Ovary (tissue), 9 donors: Measurements from ENCODE around the gene HYAL3. TPM values are rescaled to one million over a fixed set of nuclear protein-coding genes. Genes with fewer than 3 reads are reported as not detected.
A peak's percentile ranks its signal among the peaks of the same experiment; 100 is the strongest.
"Not testable (repeated sequence)": the region's sequence is repeated elsewhere in the genome, so short reads cannot be mapped to it uniquely, and the experiment has no call there.

ENCODE experiments used
- DNase-seq, 5 donors: peaks; one replicate each; pipeline ENCODE4 v3.0.0-alpha.2; 2019 to 2020
- H3K27ac ChIP-seq, 2 donors: fragments of 200-600 bp; one replicate each; pipeline versions ENCODE4 v1.5.1 to v1.8.0; 2019 to 2022
- H3K27me3 ChIP-seq: fragments of 200-600 bp; one replicate; pipeline ENCODE4 v1.8.0; 2022
- H3K36me3 ChIP-seq: fragments of 200-600 bp; sonication (generic); one replicate; pipeline ENCODE4 v1.5.1; 2019
- H3K4me1 ChIP-seq: one replicate; pipeline ENCODE4 v1.8.1; 2013; ENCODE audit warnings: mild to moderate bottlenecking, moderate library complexity; ENCODE audit not compliant: insufficient read depth
- H3K4me3 ChIP-seq: fragments of 200-600 bp; sonication (generic); one replicate; pipeline ENCODE4 v1.5.1; 2017
- H3K9me3 ChIP-seq, 2 donors: fragments of 200-600 bp in 1 of 2; sonication (generic) in 1 of 2; one replicate each; pipeline versions ENCODE4 v1.5.1 to v1.8.1; 2013 to 2019; ENCODE audit warnings: mild to moderate bottlenecking in 1 of 2, moderate library complexity in 1 of 2
- CTCF ChIP-seq, 3 donors: fragments of 450-650 bp in 2 of 3; fragments of 200-600 bp in 1 of 3; IDR thresholded peaks; one replicate each; pipeline versions ENCODE4 v1.5.1 to v1.8.0; 2016 to 2022; ENCODE audit warnings: antibody characterized with exemption in 3 of 3, mild to moderate bottlenecking in 1 of 3
- EP300 ChIP-seq: sonication (generic); formaldehyde crosslinking; IDR thresholded peaks from one replicate; pipeline ENCODE4 v1.6.1; 2017; ENCODE audit warnings: antibody characterized with exemption
- POLR2A ChIP-seq: fragments of 450-650 bp; IDR thresholded peaks from one replicate; pipeline ENCODE4 v1.6.1; 2017; ENCODE audit warnings: antibody characterized with exemption, mild to moderate bottlenecking, moderate library complexity
- WGBS, 3 donors: extraction: QIAGEN DNeasy Blood & Tissue Kit in 1 of 3; methylation state at CpG; one replicate each; pipeline versions ENCODE4 v1.1.5 to v1.1.7; 2013 to 2017; 5-methylcytosine and 5-hydroxymethylcytosine counted together
- intact Hi-C, 4 donors: fragments of 100-400 bp; cut with DNase I; formaldehyde crosslinking; loops; one replicate each; pipeline versions ENCODE4 v1.11.0 to v1.15.1; 2022 to 2023
- polyA plus RNA-seq, 2 donors: library from polyadenylated mRNA; stranded (reverse); fragments of 200-250 nt in 1 of 2; fragments of 350-450 nt in 1 of 2; fragmentation: Illumina TruSeq in 1 of 2; extraction: RNeasy Lipid Tissue Mini Kit (QIAGEN cat#74804) in 1 of 2; gene quantifications; one replicate each; pipeline ENCODE4 v1.2.3, GENCODE V29; 2013 to 2014
- total RNA-seq, 7 donors: library from RNA; depleted of rRNA in 2 of 7; stranded (reverse); fragments of >200 nt in 2 of 7; fragmentation: NEBNext Ultra II Directional in 3 of 7; extraction: Animal tissue kit (Norgen Biotek cat#: 25700) in 3 of 7; gene quantifications; one replicate each; pipeline versions ENCODE4 v1.1.0 to v1.2.4, GENCODE V29; 2016 to 2023
- donor health status: DM: no; HTN: no; CAD: no; lungs with moderate emphysema.
- donor health status: DM: no; HTN: no; CAD: no.
- donor health status: Bipolar disorder and iron deficiency.
- donor health status: DM: yes; HTN: yes; CAD: no.
- donor health status: DM: no; HTN: no; CAD: no.
- donor health status: DM: yes; HTN: yes; CAD: no.

The HYAL3 gene
- total and polyA plus RNA-seq, 9 donors, result 0.58 to 4.3 (median 1.9) TPM

GRCh38 chr3:50246517-50246954, 52.7 kb downstream of the HYAL3 start:
- Histone ChIP-seq H3K9me3 (no peaks in the 10 kb centered on the region), H3K4me1 (peaks cover 31% of the 10 kb centered on the region), H3K27ac (peak overlapping the region in 1 of 2 donors; percentile 64), H3K36me3 (no peaks in the 10 kb centered on the region), H3K4me3 (peak overlapping the region; percentile 41), H3K27me3 (no peaks in the 10 kb centered on the region)
- intact Hi-C loops, result loop anchor here in 1 of 4 donors (1.0 kb wide), 1 partner anchor 19 kb away; no protein-coding TSS in a partner anchor
- TF ChIP-seq POLR2A (no peak), EP300 (no peak), CTCF (IDR thresholded peaks at IDR 0.05) (no peak)
- peak in 1 of 5 donors; percentile 58 for DNase-seq
- 24 to 30% (median 26%) methylated on average over 9 to 10 of the region's 10 CpGs for WGBS, 3 donors

GRCh38 chr3:50245831-50246516, 53.2 kb downstream of the HYAL3 start:
- Histone ChIP-seq H3K4me1 (peaks cover 31% of the 10 kb centered on the region), H3K27ac (peak overlapping the region; percentile 64 to 82), H3K27me3 (no peaks in the 10 kb centered on the region), H3K36me3 (no peaks in the 10 kb centered on the region), H3K4me3 (peak overlapping the region; percentile 41), H3K9me3 (no peaks in the 10 kb centered on the region)
- DNase-seq, result peak; percentile 89 to 94 (median 93)
- TF ChIP-seq CTCF (IDR thresholded peaks at IDR 0.05), result peak; percentile 96 to 98 (median 97)
- no peak for TF ChIP-seq POLR2A
- no peak for TF ChIP-seq EP300
- 0 to 3% (median 2%) methylated on average over 21 to 25 of the region's 25 CpGs for WGBS, 3 donors
- intact Hi-C loops, result loop anchor here in 1 of 4 donors (1.0 kb wide), 1 partner anchor 19 kb away; no protein-coding TSS in a partner anchor

DNA sequence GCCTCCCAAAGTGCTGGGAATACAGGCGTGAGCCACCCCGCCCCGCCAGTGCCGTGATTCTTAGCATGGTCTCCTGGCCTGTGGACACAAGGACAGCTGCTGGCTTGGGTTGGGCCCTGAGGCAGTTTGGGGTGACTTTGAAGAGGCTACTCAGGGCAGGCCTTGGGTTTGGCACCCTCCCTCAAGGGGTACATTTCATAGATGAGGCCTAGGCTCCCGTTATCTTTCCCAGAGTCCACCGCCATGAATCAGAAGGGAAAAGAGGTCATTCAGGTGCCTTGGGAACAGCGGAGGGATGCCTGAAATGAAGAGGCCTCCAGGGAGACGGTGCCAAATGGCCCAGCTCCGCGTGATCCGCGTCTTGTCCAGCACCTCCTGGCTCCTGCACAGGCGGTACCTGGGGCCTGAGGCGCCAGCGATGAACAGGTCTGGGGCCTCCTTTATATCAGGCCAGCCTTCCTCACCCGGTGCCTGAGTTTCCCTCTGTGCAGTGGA, 53.9 kb downstream of the HYAL3 start:
- no peaks in the 10 kb centered on the region for H3K27me3 ChIP-seq
- no peaks in the 10 kb centered on the region for H3K9me3 ChIP-seq
- no peaks in the 10 kb centered on the region for H3K36me3 ChIP-seq
- H3K4me1 ChIP-seq, result peaks cover 27% of the 10 kb centered on the region
- H3K27ac ChIP-seq, result peak overlapping the region; percentile 64 to 82
- WGBS, 3 donors, result 53 to 54% (median 53%) methylated on average over 14 to 16 of the region's 16 CpGs
- DNase-seq, result no peak
- no peak for TF ChIP-seq EP300
- TF ChIP-seq CTCF (IDR thresholded peaks at IDR 0.05), result no peak
- TF ChIP-seq POLR2A, result no peak
- intact Hi-C loops, result no loop called here
- H3K4me3 ChIP-seq, result peak overlapping the region; percentile 41

- DNase-seq, H3K27me3 ChIP-seq, intact Hi-C loops, H3K9me3 ChIP-seq, H3K36me3 ChIP-seq, H3K4me3 ChIP-seq, H3K27ac ChIP-seq: not testable (repeated sequence)
- H3K4me1 ChIP-seq, result peaks cover 22% of the 10 kb centered on the region
- 77 to 78% (median 78%) methylated on average over 6 of the region's 6 CpGs for WGBS, 3 donors
Measured at GRCh38 chr3:50244813-50245212, 54.4 kb downstream of the HYAL3 start.

DNA sequence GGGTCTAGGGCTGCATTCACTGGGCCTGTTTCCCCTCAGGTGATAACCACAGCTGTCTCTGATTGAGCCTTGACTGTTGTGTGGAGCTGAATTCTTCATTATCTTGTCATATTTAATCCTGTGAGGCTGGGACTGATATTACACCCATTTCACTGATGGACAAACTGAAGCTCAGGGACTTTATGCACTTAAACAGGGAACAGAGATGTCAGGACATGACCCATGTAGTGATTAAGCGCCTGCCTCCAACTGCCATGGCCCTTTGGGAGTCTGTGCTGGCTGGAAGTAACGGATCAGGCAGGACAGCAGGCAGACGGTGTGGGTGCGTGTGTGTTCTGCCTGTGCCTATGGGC, 55.7 kb downstream of the HYAL3 start:
- 85 to 95% (median 85%) methylated on average over 4 of the region's 4 CpGs for WGBS, 3 donors
- no peaks in the 10 kb centered on the region for H3K27me3 ChIP-seq
- H3K36me3 ChIP-seq, result no peaks in the 10 kb centered on the region
- H3K4me3 ChIP-seq, result no peak overlapping the region
- peaks cover 19% of the 10 kb centered on the region for H3K4me1 ChIP-seq
- H3K27ac ChIP-seq, result peak overlapping the region in 1 of 2 donors; percentile 28
- H3K9me3 ChIP-seq, result no peaks in the 10 kb centered on the region
- intact Hi-C loops, result no loop called here
- DNase-seq, result no peak
- no peak for TF ChIP-seq EP300
- no peak for TF ChIP-seq CTCF (IDR thresholded peaks at IDR 0.05)
- no peak for TF ChIP-seq POLR2A
